Lower leg skin (tissue), 4 donors: ENCODE results near the gene FAM210B. TPM values are rescaled to one million over a fixed set of nuclear protein-coding genes. Genes with fewer than 3 reads are reported as not detected.

ENCODE experiments used
- DNase-seq, 2 donors: peaks; one replicate each; pipeline ENCODE4 v3.0.0-alpha.2; 2019; ENCODE audit warnings: low spot score in 2 of 2
- H3K4me3 ChIP-seq: fragments of 200-600 bp; sonication (generic); 2 replicates; pipeline ENCODE4 v1.5.1; 2017; ENCODE audit warnings: mild to moderate bottlenecking, low read depth; ENCODE audit not compliant: poor library complexity, severe bottlenecking
- CTCF ChIP-seq, 3 donors: fragments of 450-650 bp; IDR thresholded peaks; one replicate each; pipeline ENCODE4 v1.5.1; 2016; ENCODE audit warnings: antibody characterized with exemption in 3 of 3, mild to moderate bottlenecking in 3 of 3, moderate library complexity in 2 of 3
- POLR2A ChIP-seq, 2 donors: fragments of 450-650 bp; IDR thresholded peaks; one replicate each; pipeline ENCODE4 v1.6.1; 2016 to 2017; ENCODE audit warnings: antibody characterized with exemption in 2 of 2, mild to moderate bottlenecking in 1 of 2, moderate library complexity in 1 of 2
- WGBS, 2 donors: methylation state at CpG; one replicate each; pipeline ENCODE4 v1.1.5; 2018; 5-methylcytosine and 5-hydroxymethylcytosine counted together
- intact Hi-C: fragments of 100-400 bp; cut with DNase I; formaldehyde crosslinking; loops from one replicate; pipeline ENCODE4 v1.15.0; 2023; ENCODE audit warnings: low total_unique reads
- total RNA-seq, 4 donors: library from RNA; depleted of rRNA; stranded (reverse); fragments of >200 nt; gene quantifications; one replicate each; pipeline ENCODE4 v1.1.0, GENCODE V29; 2016

FAM210B gene
- total RNA-seq, 4 donors from 2014 or later: 39.4 to 81.3 (median 52.3) TPM

DNA sequence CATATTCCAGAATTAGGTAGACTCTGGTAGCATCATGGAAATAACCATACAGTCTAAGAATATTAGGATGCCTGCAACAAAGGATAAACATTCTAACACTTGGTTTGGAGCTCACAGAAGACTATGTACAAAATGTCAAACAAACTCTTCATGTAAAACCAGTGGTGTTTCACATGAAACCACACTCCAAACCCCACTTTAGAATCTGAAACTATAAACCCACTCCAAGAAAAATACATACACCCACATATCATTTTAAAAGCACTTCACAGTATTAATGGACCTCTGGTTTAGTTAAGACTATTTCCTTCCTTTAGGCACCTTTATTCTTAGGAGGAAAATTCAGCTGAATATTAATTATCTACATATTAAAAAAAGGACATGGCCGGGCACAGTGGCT, 22.7 kb downstream of the FAM210B start:
- TF ChIP-seq POLR2A (IDR thresholded peaks at IDR 0.05): no peak
- no peak for TF ChIP-seq CTCF (IDR thresholded peaks at IDR 0.05)
- 81 to 90% methylated on average over 1 of the region's 1 CpG for WGBS, 2 donors
- no peak for DNase-seq
- intact Hi-C loops: no loop called here
- H3K4me3 ChIP-seq: no peak overlapping the region

DNA sequence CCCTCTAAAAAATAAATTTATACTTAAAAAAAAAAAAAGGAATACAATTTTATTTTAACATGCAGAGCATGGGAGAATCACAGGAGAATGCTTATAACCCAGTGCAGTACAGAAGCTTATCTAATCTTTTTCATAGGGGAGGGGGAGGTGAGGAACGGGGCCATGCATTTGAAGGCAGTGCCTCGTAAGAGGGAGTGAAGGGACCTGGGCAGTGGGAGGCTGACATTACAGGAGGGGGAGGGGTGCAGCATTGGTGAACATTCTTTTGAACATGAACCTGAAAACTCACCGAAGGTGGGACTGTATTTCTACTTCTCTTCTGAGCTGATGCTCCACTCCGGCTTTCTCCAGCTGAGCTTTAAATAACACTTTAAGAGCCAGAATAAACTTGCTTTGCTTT, 23.9 kb downstream of the FAM210B start:
- intact Hi-C loops: no loop called here
- WGBS, 2 donors: 86 to 90% methylated on average over 4 of the region's 4 CpGs
- no peak for DNase-seq
- no peak overlapping the region for H3K4me3 ChIP-seq
- TF ChIP-seq POLR2A (IDR thresholded peaks at IDR 0.05) (no peak), CTCF (IDR thresholded peaks at IDR 0.05) (no peak)

DNA sequence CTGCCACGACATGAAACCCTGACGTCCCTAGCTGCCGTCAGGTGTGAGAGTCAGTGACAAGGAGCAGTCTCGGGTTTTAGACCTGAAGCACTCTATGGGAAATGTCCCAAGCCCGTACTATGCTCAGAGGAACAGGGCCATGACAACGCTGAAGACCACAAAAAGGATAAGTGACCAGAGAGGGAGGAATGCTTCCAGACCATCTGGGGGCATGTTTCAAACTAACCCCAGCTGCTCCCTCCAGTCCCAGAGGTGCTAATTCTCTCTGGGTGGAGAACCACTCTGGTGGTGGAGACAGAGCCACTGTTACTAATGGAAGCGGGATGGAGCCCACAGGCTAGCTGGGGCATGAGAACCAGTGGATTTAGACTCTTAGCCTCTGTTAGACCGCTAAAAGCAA, 24.6 kb downstream of the FAM210B start:
- intact Hi-C loops: no loop called here
- H3K4me3 ChIP-seq: no peak overlapping the region
- 92% methylated on average over 8 of the region's 8 CpGs for WGBS, 2 donors
- TF ChIP-seq CTCF (IDR thresholded peaks at IDR 0.05): no peak
- TF ChIP-seq POLR2A (IDR thresholded peaks at IDR 0.05): no peak
- DNase-seq: no peak

DNA sequence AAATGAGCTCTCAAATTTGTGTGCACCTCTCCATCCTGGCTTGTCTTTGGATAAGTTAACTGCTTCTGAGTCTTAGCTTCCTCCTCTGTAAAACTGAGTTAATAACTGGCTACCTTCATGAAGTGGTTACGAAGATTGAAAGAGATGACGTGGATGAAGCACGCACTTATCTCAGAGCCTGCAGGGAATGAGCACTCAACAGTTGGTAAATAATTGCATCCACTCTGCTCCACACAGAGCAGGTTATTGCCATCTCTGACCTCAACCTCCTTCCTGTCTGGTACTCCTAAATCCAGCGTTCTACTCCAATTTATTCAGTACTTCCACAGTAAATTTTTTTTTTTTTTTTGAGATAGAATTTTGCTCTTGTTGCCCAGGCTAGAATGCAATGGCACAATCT, 26.4 kb downstream of the FAM210B start:
- intact Hi-C loops: no loop called here
- no peak for TF ChIP-seq CTCF (IDR thresholded peaks at IDR 0.05)
- no peak for TF ChIP-seq POLR2A (IDR thresholded peaks at IDR 0.05)

GRCh38 chr20:56386219-56386618, 27.4 kb downstream of the FAM210B start:
- WGBS, 2 donors: 93 to 97% methylated on average over 6 of the region's 6 CpGs
- no peak for DNase-seq
- intact Hi-C loops: no loop called here

More for the DNA sequence above, 26.4 kb downstream of the FAM210B start:
- WGBS, 2 donors: 95 to 97% methylated on average over 4 of the region's 4 CpGs
- no peak overlapping the region for H3K4me3 ChIP-seq
- DNase-seq: no peak

More at GRCh38 chr20:56386219-56386618, 27.4 kb downstream of the FAM210B start:
- no peak overlapping the region for H3K4me3 ChIP-seq
- TF ChIP-seq CTCF (IDR thresholded peaks at IDR 0.05): no peak
- no peak for TF ChIP-seq POLR2A (IDR thresholded peaks at IDR 0.05)
